Retinal pigment epithelial cell (primary cell): Measurements from ENCODE around the gene MGA.
A peak's percentile ranks its signal among the peaks of the same experiment; 100 is the strongest.

Experiments used
- DNase-seq: peaks from one replicate; pipeline ENCODE4 v3.0.0-alpha.2; 2010; ENCODE audit warnings: low read depth
- H3K4me3 ChIP-seq: 2 replicates; pipeline ENCODE4 v1.5.1; 2011; ENCODE audit warnings: mild to moderate bottlenecking, low read length, control low read depth, moderate library complexity
- CTCF ChIP-seq: conservative IDR thresholded peaks from 2 replicates; pipeline ENCODE4 v1.5.1; 2011; ENCODE audit warnings: low read depth, low read length, control low read depth, inconsistent platforms

Gene MGA

GRCh38 chr15:41660235-41661077, at the start of gene MGA:
Gene MGA (plus strand): TSS chr15:41660405.
- peak; percentile 65 for DNase-seq
- H3K4me3 ChIP-seq, result peak within 1 kb of the TSS; percentile 54
- TF ChIP-seq CTCF, result no peak

- TF ChIP-seq CTCF, result no peak
- peak overlapping the region; percentile 47 for H3K4me3 ChIP-seq
- no peak for DNase-seq
Measured at GRCh38 chr15:41620536-41621199, 39.5 kb upstream of the MGA start.

GRCh38 chr15:41621200-41622193, 38.7 kb upstream of the MGA start:
- DNase-seq, result peak; percentile 62
- H3K4me3 ChIP-seq, result peak overlapping the region; percentile 47
- TF ChIP-seq CTCF, result no peak

- H3K4me3 ChIP-seq, result no peak overlapping the region
- DNase-seq, result no peak
- TF ChIP-seq CTCF, result no peak
Measured at GRCh38 chr15:41622901-41623300, 37.3 kb upstream of the MGA start.

GRCh38 chr15:41627203-41627602, 33.0 kb upstream of the MGA start:
- no peak for TF ChIP-seq CTCF
- H3K4me3 ChIP-seq, result no peak overlapping the region
- no peak for DNase-seq

GRCh38 chr15:41629463-41629862, 30.7 kb upstream of the MGA start:
- DNase-seq, result no peak
- no peak overlapping the region for H3K4me3 ChIP-seq
- no peak for TF ChIP-seq CTCF
